T-cell (primary cell): ENCODE data around the gene RAI1. TPM values are rescaled to one million over a fixed set of nuclear protein-coding genes. Genes with fewer than 3 reads are reported as not detected.

ENCODE experiments used
- ATAC-seq, 4 experiments: fragments of 200-7000 bp in 3 of 4; fragments of 150-1000 bp in 1 of 4; cut with Tn5 transposase; replicated peaks in 1 of 4; 1 replicate in 3 of 4; 2 replicates in 1 of 4; pipeline ENCODE4 v1.10.0; 2021; ENCODE audit warnings: moderate library complexity in 3 of 4, mild to moderate bottlenecking in 2 of 4, moderate number of reproducible peaks in 1 of 4
- CTCF ChIA-PET, 2 donors: fragments of 300-600 bp; sonication (Branson Sonifier 250); formaldehyde crosslinking; loops; one replicate each; lab custom pipeline; 2022; ENCODE audit warnings: antibody characterized with exemption in 2 of 2; lab: Charles Lee
- POLR2A ChIA-PET, 2 donors: fragments of 300-600 bp; sonication (Branson Sonifier 250); formaldehyde crosslinking; loops; one replicate each; lab custom pipeline; 2022; ENCODE audit warnings: antibody characterized with exemption in 2 of 2; lab: Charles Lee
- DNase-seq, 35 experiments: peaks; one replicate each; pipeline versions ENCODE4 v3.0.0 to v3.0.0-alpha.2; 2013 to 2023
- H3K27ac ChIP-seq: one replicate; pipeline ENCODE4 v1.5.1; 2013; ENCODE audit warnings: low read length
- H3K27me3 ChIP-seq, 2 experiments: replicated peaks in 1 of 2; 1 replicate in 1 of 2; 2 replicates in 1 of 2; pipeline versions ENCODE4 v1.6.1 to v1.7.0; 2013; ENCODE audit warnings: low read length in 1 of 2, mixed read lengths in 1 of 2; ENCODE audit not compliant: control insufficient read depth in 2 of 2, insufficient read depth in 2 of 2; ENCODE audit errors: extremely low read depth in 1 of 2
- H3K36me3 ChIP-seq, 2 donors: 1 replicate in 1 of 2; 2 replicates in 1 of 2; pipeline versions ENCODE4 v1.6.1 to v1.7.0; 2013; ENCODE audit warnings: low read length in 1 of 2; ENCODE audit not compliant: control insufficient read depth in 2 of 2, insufficient read depth in 1 of 2; ENCODE audit errors: extremely low read depth in 1 of 2
- H3K4me1 ChIP-seq, 2 experiments: 1 replicate in 1 of 2; 2 replicates in 1 of 2; pipeline versions ENCODE4 v1.6.1 to v1.7.0; 2013; ENCODE audit warnings: low read length in 2 of 2, mixed read lengths in 1 of 2; ENCODE audit not compliant: insufficient read depth in 2 of 2, control insufficient read depth in 1 of 2; ENCODE audit errors: extremely low read depth in 1 of 2
- H3K4me3 ChIP-seq, 2 donors: 1 replicate in 1 of 2; 2 replicates in 1 of 2; pipeline versions ENCODE4 v1.5.1 to v1.7.0; 2013; ENCODE audit warnings: mild to moderate bottlenecking in 2 of 2, low read length in 1 of 2, moderate library complexity in 1 of 2; ENCODE audit not compliant: control insufficient read depth in 1 of 2; ENCODE audit errors: extremely low read depth in 1 of 2
- H3K9me3 ChIP-seq: 2 replicates; pipeline ENCODE4 v1.7.0; 2013
- H3K27ac Mint-ChIP-seq, 2 donors: one replicate each; pipeline ENCODE4 v1.8.0; 2020 to 2021; ENCODE audit warnings: mild to moderate bottlenecking in 2 of 2, mixed read lengths in 2 of 2
- H3K27me3 Mint-ChIP-seq, 2 donors: one replicate each; pipeline ENCODE4 v1.8.0; 2021 to 2022; ENCODE audit warnings: mixed read lengths in 2 of 2
- H3K36me3 Mint-ChIP-seq: one replicate; pipeline ENCODE4 v1.8.0; 2021; ENCODE audit warnings: mixed read lengths
- H3K4me1 Mint-ChIP-seq, 3 donors: one replicate each; pipeline ENCODE4 v1.8.0; 2020 to 2022; ENCODE audit warnings: mixed read lengths in 3 of 3, mild to moderate bottlenecking in 1 of 3
- H3K4me3 Mint-ChIP-seq, 3 donors: one replicate each; pipeline ENCODE4 v1.8.0; 2020 to 2022; ENCODE audit warnings: mild to moderate bottlenecking in 3 of 3, mixed read lengths in 3 of 3, moderate library complexity in 3 of 3
- H3K9me3 Mint-ChIP-seq, 3 donors: one replicate each; pipeline ENCODE4 v1.8.0; 2020 to 2022; ENCODE audit warnings: mixed read lengths in 3 of 3
- WGBS: methylation state at CpG from one replicate; pipeline ENCODE4 v1.1.5; 2013; ENCODE audit warnings: missing lambda C conversion rate; ENCODE audit not compliant: insufficient coverage; 5-methylcytosine and 5-hydroxymethylcytosine counted together
- total RNA-seq, 35 experiments: library from RNA in 6 of 35; stranded (reverse) in 6 of 35; fragments of 120-200 nt in 1 of 35; gene quantifications; one replicate each; pipeline versions ENCODE4 v1.2.1 to v1.2.4 and lab custom pipeline; 2013 to 2026

Gene RAI1
- total RNA-seq, 5 donors from 2014 or later (not counting 1 experiment from before 2014, with no cell fraction given), result 20.1 to 31.2 (median 24.5) TPM

GRCh38 chr17:17785407-17785806 is 104.1 kb downstream of the RAI1 start:
- Mint-ChIP-seq H3K4me3 (peak overlapping the region in 2 of 3 donors; percentile 70 to 91), H3K27ac (peak overlapping the region; percentile 41 to 75)

GRCh38 chr17:17786998-17787397 is 105.7 kb downstream of the RAI1 start:
- CTCF ChIA-PET, result interaction anchor here in 1 of 2 donors (0.6 kb wide), 1 partner anchor 502 kb away, joined by 6 read pairs; no protein-coding TSS in a partner anchor
- H3K27me3 Mint-ChIP-seq, result peaks cover 0 to 1% of the 10 kb centered on the region in 2 donors

More at GRCh38 chr17:17785407-17785806, 104.1 kb downstream of the RAI1 start:
- 98% methylated on average over 8 of the region's 11 CpGs for WGBS
- peaks cover 0 to 21% of the 10 kb centered on the region in 2 experiments for H3K27me3 ChIP-seq
- peaks cover 25 to 29% (median 27%) of the 10 kb centered on the region in 3 donors for H3K4me1 Mint-ChIP-seq
- H3K36me3 ChIP-seq, result peaks cover 0 to 5% of the 10 kb centered on the region in 2 donors
- POLR2A ChIA-PET, result no interaction called here
- H3K27ac ChIP-seq, result no peak overlapping the region
- H3K4me1 ChIP-seq, result peaks cover 12 to 41% of the 10 kb centered on the region in 2 experiments
- H3K36me3 Mint-ChIP-seq, result no peaks in the 10 kb centered on the region
- CTCF ChIA-PET, result no interaction called here
- no peak overlapping the region for H3K4me3 ChIP-seq
- no peaks in the 10 kb centered on the region for H3K9me3 ChIP-seq
- ATAC-seq (no peak), DNase-seq (no peak)
- peaks cover 0 to 3% of the 10 kb centered on the region in 2 donors for H3K27me3 Mint-ChIP-seq
- no peaks in the 10 kb centered on the region for H3K9me3 Mint-ChIP-seq

GRCh38 chr17:17787568-17787967 is 106.3 kb downstream of the RAI1 start:
- Histone ChIP-seq H3K27me3 (peaks cover 0 to 5% of the 10 kb centered on the region in 2 experiments), H3K27ac (no peak overlapping the region), H3K36me3 (peaks cover 0 to 5% of the 10 kb centered on the region in 2 donors), H3K4me3 (no peak overlapping the region), H3K4me1 (peaks cover 15 to 38% of the 10 kb centered on the region in 2 experiments), H3K9me3 (no peaks in the 10 kb centered on the region)
- no peak for ATAC-seq
- no peaks in the 10 kb centered on the region for H3K9me3 Mint-ChIP-seq
- no peak overlapping the region for H3K4me3 Mint-ChIP-seq
- H3K4me1 Mint-ChIP-seq, result peaks cover 31 to 35% (median 32%) of the 10 kb centered on the region in 3 donors
- no peak for DNase-seq
- WGBS, result 100% methylated on average over 4 of the region's 7 CpGs
- peaks cover 0 to 1% of the 10 kb centered on the region in 2 donors for H3K27me3 Mint-ChIP-seq
- no peaks in the 10 kb centered on the region for H3K36me3 Mint-ChIP-seq
- no peak overlapping the region for H3K27ac Mint-ChIP-seq
- ChIA-PET CTCF (interaction anchor here in 1 of 2 donors (0.6 kb wide), 1 partner anchor 503 kb away, joined by 6 read pairs; no protein-coding TSS in a partner anchor), POLR2A (interaction anchor here in 1 of 2 donors (0.6 kb wide), 1 partner anchor 47 kb away, joined by 3 read pairs; no protein-coding TSS in a partner anchor)

More at GRCh38 chr17:17786998-17787397, 105.7 kb downstream of the RAI1 start:
- WGBS, result no CpG with 5 or more reads among the region's 2 CpGs
- Histone ChIP-seq H3K9me3 (no peaks in the 10 kb centered on the region), H3K27me3 (peaks cover 0 to 7% of the 10 kb centered on the region in 2 experiments), H3K27ac (no peak overlapping the region), H3K4me1 (peaks cover 12 to 38% of the 10 kb centered on the region in 2 experiments), H3K36me3 (peaks cover 0 to 5% of the 10 kb centered on the region in 2 donors), H3K4me3 (no peak overlapping the region)
- peaks cover 26 to 29% (median 27%) of the 10 kb centered on the region in 3 donors for H3K4me1 Mint-ChIP-seq
- POLR2A ChIA-PET, result no interaction called here
- no peaks in the 10 kb centered on the region for H3K36me3 Mint-ChIP-seq
- no peaks in the 10 kb centered on the region for H3K9me3 Mint-ChIP-seq
- ATAC-seq, result no peak
- DNase-seq, result no peak
- H3K27ac Mint-ChIP-seq, result peak overlapping the region in 1 of 2 donors; percentile 22
- H3K4me3 Mint-ChIP-seq, result no peak overlapping the region

- ChIA-PET CTCF (no interaction called here), POLR2A (no interaction called here)
- H3K27me3 Mint-ChIP-seq, result no peaks in the 10 kb centered on the region
- no peak overlapping the region for H3K4me3 Mint-ChIP-seq
- H3K9me3 Mint-ChIP-seq, result no peaks in the 10 kb centered on the region
- DNase-seq, result no peak
- WGBS, result 99% methylated on average over 8 of the region's 8 CpGs
- H3K9me3 ChIP-seq, result no peaks in the 10 kb centered on the region
- ATAC-seq, result no peak
- H3K36me3 ChIP-seq, result peaks cover 2 to 5% of the 10 kb centered on the region in 2 donors
- peaks cover 0 to 5% of the 10 kb centered on the region in 2 experiments for H3K27me3 ChIP-seq
- no peak overlapping the region for H3K27ac ChIP-seq
- no peak overlapping the region for H3K4me3 ChIP-seq
- peak overlapping the region in 1 of 2 donors; percentile 39 for H3K27ac Mint-ChIP-seq
- H3K4me1 Mint-ChIP-seq, result peaks cover 42 to 44% (median 42%) of the 10 kb centered on the region in 3 donors
- peaks cover 18 to 42% of the 10 kb centered on the region in 2 experiments for H3K4me1 ChIP-seq
- H3K36me3 Mint-ChIP-seq, result no peaks in the 10 kb centered on the region
Observed at GRCh38 chr17:17788967-17789366, 107.7 kb downstream of the RAI1 start.

GRCh38 chr17:17789410-17789809 is 108.2 kb downstream of the RAI1 start:
- no peak for ATAC-seq
- Histone ChIP-seq H3K27me3 (peaks cover 0 to 2% of the 10 kb centered on the region in 2 experiments), H3K4me3 (no peak overlapping the region), H3K27ac (no peak overlapping the region), H3K4me1 (peaks cover 14 to 41% of the 10 kb centered on the region in 2 experiments), H3K9me3 (no peaks in the 10 kb centered on the region), H3K36me3 (peaks cover 5 to 6% of the 10 kb centered on the region in 2 donors)
- POLR2A ChIA-PET, result no interaction called here
- Mint-ChIP-seq H3K36me3 (no peaks in the 10 kb centered on the region), H3K27me3 (no peaks in the 10 kb centered on the region), H3K4me1 (peaks cover 40 to 43% (median 40%) of the 10 kb centered on the region in 3 donors), H3K27ac (peak overlapping the region in 1 of 2 donors; percentile 27), H3K4me3 (no peak overlapping the region), H3K9me3 (no peaks in the 10 kb centered on the region)
- WGBS, result 97% methylated on average over 6 of the region's 6 CpGs
- no peak for DNase-seq
- CTCF ChIA-PET, result no interaction called here

GRCh38 chr17:17789828-17790636 is 108.8 kb downstream of the RAI1 start:
- no peak overlapping the region for H3K4me3 Mint-ChIP-seq
- no peaks in the 10 kb centered on the region for H3K9me3 Mint-ChIP-seq
- H3K36me3 Mint-ChIP-seq, result no peaks in the 10 kb centered on the region

More at GRCh38 chr17:17789828-17790636, 108.8 kb downstream of the RAI1 start:
- H3K4me1 Mint-ChIP-seq, result peaks cover 34 to 40% (median 34%) of the 10 kb centered on the region in 3 donors
- Histone ChIP-seq H3K27ac (no peak overlapping the region), H3K4me1 (peaks cover 9 to 35% of the 10 kb centered on the region in 2 experiments), H3K27me3 (no peaks in the 10 kb centered on the region), H3K9me3 (no peaks in the 10 kb centered on the region), H3K4me3 (no peak overlapping the region), H3K36me3 (peaks cover 5 to 11% of the 10 kb centered on the region in 2 donors)
- DNase-seq, result no peak
- H3K27ac Mint-ChIP-seq, result peak overlapping the region in 1 of 2 donors; percentile 27
- ChIA-PET CTCF (no interaction called here), POLR2A (no interaction called here)
- 80% methylated on average over 2 of the region's 12 CpGs for WGBS
- no peak for ATAC-seq
- H3K27me3 Mint-ChIP-seq, result no peaks in the 10 kb centered on the region
